Large intestine (tissue), 3 donors: ENCODE results near the gene GGA1. TPM values are rescaled to one million over a fixed set of nuclear protein-coding genes. Genes with fewer than 3 reads are reported as not detected.

Experiments
- DNase-seq, 2 donors: peaks; one replicate each; pipeline versions ENCODE4 v3.0.0 to v3.0.0-alpha.2; 2013
- H3K27ac ChIP-seq: one replicate; pipeline ENCODE4 v1.5.1; 2013; ENCODE audit warnings: low read length
- H3K27me3 ChIP-seq: 2 replicates; pipeline ENCODE4 v1.6.1; 2013; ENCODE audit warnings: low read length; ENCODE audit not compliant: control insufficient read depth, insufficient read depth
- H3K36me3 ChIP-seq: 2 replicates; pipeline ENCODE4 v1.6.1; 2013; ENCODE audit warnings: low read length; ENCODE audit not compliant: control insufficient read depth, insufficient read depth
- H3K4me1 ChIP-seq: one replicate; pipeline ENCODE4 v1.6.1; 2013; ENCODE audit warnings: low read length; ENCODE audit not compliant: control insufficient read depth, insufficient read depth
- H3K4me3 ChIP-seq: one replicate; pipeline ENCODE4 v1.5.1; 2013; ENCODE audit warnings: low read length
- H3K9me3 ChIP-seq: one replicate; pipeline ENCODE4 v1.6.1; 2013; ENCODE audit warnings: mild to moderate bottlenecking, low read depth, low read length, moderate library complexity; ENCODE audit not compliant: control insufficient read depth
- WGBS: methylation state at CpG from one replicate; pipeline ENCODE4 v1.1.5; 2013; ENCODE audit warnings: low lambda C conversion rate; ENCODE audit not compliant: insufficient coverage; 5-methylcytosine and 5-hydroxymethylcytosine counted together
- polyA plus RNA-seq: library from polyadenylated mRNA; unstranded; fragments of 120-200 nt; gene quantifications from one replicate; pipeline ENCODE4 v1.2.1, GENCODE V29; 2013

GGA1 gene
- polyA plus RNA-seq, 1 donor: 49.7 TPM

DNA sequence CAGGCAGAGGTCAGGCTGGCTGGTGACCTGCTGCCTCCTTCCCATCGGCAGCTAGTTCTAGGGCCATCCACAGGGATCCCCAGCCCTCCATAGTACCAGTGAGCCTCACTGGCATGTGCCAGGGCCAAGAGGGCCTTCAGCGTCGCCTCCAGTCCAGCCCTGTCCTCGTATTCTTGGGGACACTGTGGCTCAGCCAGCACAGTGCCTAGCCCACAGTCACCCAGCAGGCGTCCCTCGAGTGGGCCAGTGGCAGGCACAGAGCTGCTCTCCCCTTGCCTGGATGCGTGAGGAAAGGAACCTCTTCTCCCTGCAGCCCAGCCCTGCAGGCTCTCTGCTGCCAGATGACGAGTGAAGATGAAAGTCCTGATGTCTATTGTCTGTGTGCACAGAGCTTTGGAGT is 20.2 kb downstream of the GGA1 start:
- no peak for DNase-seq
- Histone ChIP-seq H3K4me1 (peaks cover 50% of the 10 kb centered on the region), H3K4me3 (no peak overlapping the region), H3K27me3 (no peaks in the 10 kb centered on the region), H3K9me3 (no peaks in the 10 kb centered on the region), H3K36me3 (peaks cover 65% of the 10 kb centered on the region), H3K27ac (no peak overlapping the region)
- WGBS: no CpG with 5 or more reads among the region's 8 CpGs

DNA sequence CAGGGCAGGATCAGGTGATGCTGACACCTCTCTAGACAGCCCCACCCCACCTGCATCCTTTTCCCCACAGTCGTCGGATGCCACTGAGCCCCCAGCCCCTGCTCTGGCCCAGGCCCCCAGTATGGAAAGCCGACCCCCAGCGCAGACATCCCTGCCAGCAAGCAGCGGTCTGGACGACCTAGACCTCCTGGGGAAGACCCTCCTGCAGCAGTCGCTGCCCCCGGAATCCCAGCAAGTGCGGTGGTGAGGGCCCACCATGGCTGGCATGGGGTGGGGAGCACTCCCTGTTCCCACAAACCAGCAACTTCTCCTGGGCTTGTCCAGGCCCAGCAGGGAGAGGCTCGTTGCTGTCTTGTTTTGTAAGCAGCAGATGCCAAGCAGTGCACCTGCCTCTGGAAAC is 21.3 kb downstream of the GGA1 start:
- no CpG with 5 or more reads among the region's 10 CpGs for WGBS
- Histone ChIP-seq H3K27me3 (no peaks in the 10 kb centered on the region), H3K36me3 (peaks cover 55% of the 10 kb centered on the region), H3K9me3 (no peaks in the 10 kb centered on the region), H3K4me3 (no peak overlapping the region), H3K27ac (no peak overlapping the region), H3K4me1 (peaks cover 59% of the 10 kb centered on the region)
- DNase-seq: no peak

DNA sequence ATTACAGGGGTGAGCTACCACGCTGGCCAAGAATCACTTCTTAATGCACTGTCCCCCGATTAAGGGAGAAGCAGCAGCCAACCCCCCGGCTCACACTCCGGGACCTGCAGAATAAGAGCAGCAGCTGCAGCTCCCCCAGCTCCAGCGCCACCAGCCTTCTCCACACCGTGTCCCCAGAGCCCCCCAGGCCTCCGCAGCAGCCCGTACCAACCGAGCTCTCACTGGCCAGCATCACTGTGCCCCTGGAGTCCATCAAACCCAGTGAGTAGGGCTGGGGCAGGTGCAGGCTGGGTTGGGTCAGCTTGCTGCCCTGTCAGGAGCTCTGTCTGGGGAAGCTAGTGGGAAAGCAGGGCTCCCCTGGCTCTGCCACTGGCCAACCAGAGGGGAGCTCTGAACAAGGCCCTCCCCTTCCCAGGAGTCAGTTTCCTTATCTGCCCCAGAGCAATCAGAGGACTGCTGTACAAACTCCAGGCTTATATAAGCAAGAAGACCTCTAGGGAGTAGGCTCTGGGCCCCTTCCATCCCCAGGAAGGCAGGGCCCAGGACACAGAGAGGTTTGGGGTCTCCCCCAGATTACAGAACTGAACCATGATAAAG is 22.3 kb downstream of the GGA1 start:
- no CpG with 5 or more reads among the region's 9 CpGs for WGBS
- peak overlapping the region; percentile 94 for H3K27ac ChIP-seq

GRCh38 chr22:37631448-37632173 is 23.0 kb downstream of the GGA1 start:
- WGBS: no CpG with 5 or more reads among the region's 19 CpGs
- Histone ChIP-seq H3K4me1 (peaks cover 70% of the 10 kb centered on the region), H3K9me3 (no peaks in the 10 kb centered on the region), H3K27me3 (no peaks in the 10 kb centered on the region), H3K27ac (peak overlapping the region; percentile 94), H3K4me3 (no peak overlapping the region), H3K36me3 (peaks cover 38% of the 10 kb centered on the region)
- DNase-seq: peak; percentile 70 to 83

More for the DNA sequence above, 22.3 kb downstream of the GGA1 start:
- Histone ChIP-seq H3K27me3 (no peaks in the 10 kb centered on the region), H3K4me1 (peaks cover 63% of the 10 kb centered on the region), H3K4me3 (no peak overlapping the region), H3K36me3 (peaks cover 45% of the 10 kb centered on the region), H3K9me3 (no peaks in the 10 kb centered on the region)
- peak; percentile 85 to 93 for DNase-seq

DNA sequence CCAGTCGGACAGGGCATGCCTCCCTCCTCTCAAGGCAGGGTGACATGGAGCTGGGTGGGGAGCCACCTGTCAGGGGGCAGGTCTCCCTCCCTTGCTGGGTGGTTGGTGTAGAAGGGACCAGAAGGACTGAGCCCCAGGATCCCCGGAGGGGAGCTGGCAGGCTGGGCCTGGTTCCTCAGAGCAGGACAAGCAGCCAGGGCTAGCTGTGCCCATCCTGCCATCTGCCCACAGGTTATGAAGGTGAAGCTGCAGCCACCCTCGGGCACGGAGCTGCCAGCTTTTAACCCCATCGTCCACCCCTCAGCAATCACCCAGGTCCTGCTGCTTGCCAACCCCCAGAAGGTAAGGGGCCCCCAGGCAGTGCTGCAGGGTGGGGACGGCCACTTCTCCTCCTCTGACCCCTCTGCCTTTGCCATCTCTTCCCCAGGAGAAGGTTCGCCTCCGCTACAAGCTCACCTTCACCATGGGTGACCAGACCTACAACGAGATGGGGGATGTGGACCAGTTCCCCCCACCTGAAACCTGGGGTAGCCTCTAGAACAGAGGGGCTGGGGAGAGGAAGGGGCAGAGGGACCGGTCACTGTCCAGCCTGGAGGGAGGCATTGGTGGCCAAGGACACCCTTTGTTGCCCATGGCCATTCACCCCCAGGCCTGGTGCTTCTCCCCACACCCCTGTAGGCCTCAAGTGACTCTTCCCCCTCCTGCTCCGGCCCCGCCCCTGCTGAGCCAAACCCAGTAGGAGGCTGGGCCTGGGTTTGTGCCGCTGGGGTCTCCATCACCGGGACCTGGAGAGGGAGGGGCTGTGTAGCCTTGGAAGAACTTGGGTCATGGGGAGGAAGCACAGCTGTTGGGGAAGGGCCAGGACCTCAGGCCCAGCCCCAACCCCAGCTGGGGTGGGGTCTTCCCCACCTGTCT is 23.8 kb downstream of the GGA1 start:
- peaks cover 38% of the 10 kb centered on the region for H3K36me3 ChIP-seq

GRCh38 chr22:37633089-37633624 is 24.5 kb downstream of the GGA1 start:
- Histone ChIP-seq H3K4me1 (peaks cover 78% of the 10 kb centered on the region), H3K4me3 (no peak overlapping the region), H3K27ac (peak overlapping the region; percentile 94), H3K36me3 (peaks cover 38% of the 10 kb centered on the region), H3K9me3 (no peaks in the 10 kb centered on the region), H3K27me3 (no peaks in the 10 kb centered on the region)
- WGBS: no CpG with 5 or more reads among the region's 11 CpGs
- DNase-seq: no peak

More for the DNA sequence above, 23.8 kb downstream of the GGA1 start:
- WGBS: no CpG with 5 or more reads among the region's 14 CpGs
- H3K4me1 ChIP-seq: peaks cover 72% of the 10 kb centered on the region
- H3K9me3 ChIP-seq: no peaks in the 10 kb centered on the region
- H3K27me3 ChIP-seq: no peaks in the 10 kb centered on the region
- peak in 1 of 2 donors; percentile 57 for DNase-seq
- no peak overlapping the region for H3K4me3 ChIP-seq
- peak overlapping the region; percentile 94 for H3K27ac ChIP-seq

GRCh38 chr22:37633625-37634416 is 25.2 kb downstream of the GGA1 start:
- peak overlapping the region; percentile 39 for H3K4me3 ChIP-seq
- H3K27ac ChIP-seq: peak overlapping the region; percentile 94
- H3K27me3 ChIP-seq: no peaks in the 10 kb centered on the region
- peak; percentile 90 to 94 for DNase-seq
- peaks cover 34% of the 10 kb centered on the region for H3K36me3 ChIP-seq
- H3K4me1 ChIP-seq: peaks cover 83% of the 10 kb centered on the region
- no peaks in the 10 kb centered on the region for H3K9me3 ChIP-seq
- WGBS: no CpG with 5 or more reads among the region's 24 CpGs

DNA sequence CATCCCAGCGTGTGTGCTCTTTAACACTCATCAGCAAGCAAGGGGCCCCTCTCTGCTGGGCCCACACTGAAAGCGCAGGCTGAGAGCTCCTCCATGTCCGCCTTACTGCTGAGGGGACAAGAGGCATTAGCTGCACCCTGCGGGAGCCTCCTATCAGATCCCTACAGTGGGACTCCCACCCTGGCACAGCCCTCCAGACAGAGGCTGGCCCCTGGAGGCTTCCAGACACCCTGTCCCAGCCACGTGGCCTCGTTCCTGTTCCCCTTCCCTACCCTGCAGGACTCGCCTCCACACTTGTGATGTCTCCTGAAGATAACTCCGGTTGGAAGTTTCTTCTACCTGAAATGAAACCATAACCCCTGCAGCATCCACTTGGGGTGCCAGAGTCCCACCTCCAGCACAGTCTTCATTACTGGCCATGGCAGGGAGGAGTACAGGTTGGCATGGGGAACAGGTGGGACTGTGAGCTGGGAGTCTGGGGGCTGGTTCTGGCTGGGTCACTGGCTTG is 25.8 kb downstream of the GGA1 start:
- no CpG with 5 or more reads among the region's 8 CpGs for WGBS
- H3K4me3 ChIP-seq: peak overlapping the region; percentile 39

GRCh38 chr22:37635157-37635556 is 26.5 kb downstream of the GGA1 start:
- WGBS: no CpG with 5 or more reads among the region's 7 CpGs
- peaks cover 20% of the 10 kb centered on the region for H3K36me3 ChIP-seq
- no peak for DNase-seq
- H3K9me3 ChIP-seq: no peaks in the 10 kb centered on the region
- H3K4me1 ChIP-seq: peaks cover 87% of the 10 kb centered on the region
- peak overlapping the region; percentile 39 for H3K4me3 ChIP-seq
- peak overlapping the region; percentile 94 for H3K27ac ChIP-seq
- no peaks in the 10 kb centered on the region for H3K27me3 ChIP-seq

More for the DNA sequence above, 25.8 kb downstream of the GGA1 start:
- H3K27ac ChIP-seq: peak overlapping the region; percentile 94
- H3K36me3 ChIP-seq: peaks cover 27% of the 10 kb centered on the region
- H3K27me3 ChIP-seq: no peaks in the 10 kb centered on the region
- H3K9me3 ChIP-seq: no peaks in the 10 kb centered on the region
- DNase-seq: no peak
- peaks cover 87% of the 10 kb centered on the region for H3K4me1 ChIP-seq
